T-cell (primary cell): Measurements from ENCODE around the gene EPB41L2. TPM values are rescaled to one million over a fixed set of nuclear protein-coding genes. Genes with fewer than 3 reads are reported as not detected.

Experiments used
- ATAC-seq, 4 experiments: fragments of 200-7000 bp in 3 of 4; fragments of 150-1000 bp in 1 of 4; cut with Tn5 transposase; replicated peaks in 1 of 4; 1 replicate in 3 of 4; 2 replicates in 1 of 4; pipeline ENCODE4 v1.10.0; 2021; ENCODE audit warnings: moderate library complexity in 3 of 4, mild to moderate bottlenecking in 2 of 4, moderate number of reproducible peaks in 1 of 4
- CTCF ChIA-PET, 2 donors: fragments of 300-600 bp; sonication (Branson Sonifier 250); formaldehyde crosslinking; loops; one replicate each; lab custom pipeline; 2022; ENCODE audit warnings: antibody characterized with exemption in 2 of 2; lab: Charles Lee
- POLR2A ChIA-PET, 2 donors: fragments of 300-600 bp; sonication (Branson Sonifier 250); formaldehyde crosslinking; loops; one replicate each; lab custom pipeline; 2022; ENCODE audit warnings: antibody characterized with exemption in 2 of 2; lab: Charles Lee
- DNase-seq, 35 experiments: peaks; one replicate each; pipeline versions ENCODE4 v3.0.0 to v3.0.0-alpha.2; 2013 to 2023
- H3K27ac ChIP-seq: one replicate; pipeline ENCODE4 v1.5.1; 2013; ENCODE audit warnings: low read length
- H3K27me3 ChIP-seq, 2 experiments: replicated peaks in 1 of 2; 1 replicate in 1 of 2; 2 replicates in 1 of 2; pipeline versions ENCODE4 v1.6.1 to v1.7.0; 2013; ENCODE audit warnings: low read length in 1 of 2, mixed read lengths in 1 of 2; ENCODE audit not compliant: control insufficient read depth in 2 of 2, insufficient read depth in 2 of 2; ENCODE audit errors: extremely low read depth in 1 of 2
- H3K36me3 ChIP-seq, 2 donors: 1 replicate in 1 of 2; 2 replicates in 1 of 2; pipeline versions ENCODE4 v1.6.1 to v1.7.0; 2013; ENCODE audit warnings: low read length in 1 of 2; ENCODE audit not compliant: control insufficient read depth in 2 of 2, insufficient read depth in 1 of 2; ENCODE audit errors: extremely low read depth in 1 of 2
- H3K4me1 ChIP-seq, 2 experiments: 1 replicate in 1 of 2; 2 replicates in 1 of 2; pipeline versions ENCODE4 v1.6.1 to v1.7.0; 2013; ENCODE audit warnings: low read length in 2 of 2, mixed read lengths in 1 of 2; ENCODE audit not compliant: insufficient read depth in 2 of 2, control insufficient read depth in 1 of 2; ENCODE audit errors: extremely low read depth in 1 of 2
- H3K4me3 ChIP-seq, 2 donors: 1 replicate in 1 of 2; 2 replicates in 1 of 2; pipeline versions ENCODE4 v1.5.1 to v1.7.0; 2013; ENCODE audit warnings: mild to moderate bottlenecking in 2 of 2, low read length in 1 of 2, moderate library complexity in 1 of 2; ENCODE audit not compliant: control insufficient read depth in 1 of 2; ENCODE audit errors: extremely low read depth in 1 of 2
- H3K9me3 ChIP-seq: 2 replicates; pipeline ENCODE4 v1.7.0; 2013
- H3K27ac Mint-ChIP-seq, 2 donors: one replicate each; pipeline ENCODE4 v1.8.0; 2020 to 2021; ENCODE audit warnings: mild to moderate bottlenecking in 2 of 2, mixed read lengths in 2 of 2
- H3K27me3 Mint-ChIP-seq, 2 donors: one replicate each; pipeline ENCODE4 v1.8.0; 2021 to 2022; ENCODE audit warnings: mixed read lengths in 2 of 2
- H3K36me3 Mint-ChIP-seq: one replicate; pipeline ENCODE4 v1.8.0; 2021; ENCODE audit warnings: mixed read lengths
- H3K4me1 Mint-ChIP-seq, 3 donors: one replicate each; pipeline ENCODE4 v1.8.0; 2020 to 2022; ENCODE audit warnings: mixed read lengths in 3 of 3, mild to moderate bottlenecking in 1 of 3
- H3K4me3 Mint-ChIP-seq, 3 donors: one replicate each; pipeline ENCODE4 v1.8.0; 2020 to 2022; ENCODE audit warnings: mild to moderate bottlenecking in 3 of 3, mixed read lengths in 3 of 3, moderate library complexity in 3 of 3
- H3K9me3 Mint-ChIP-seq, 3 donors: one replicate each; pipeline ENCODE4 v1.8.0; 2020 to 2022; ENCODE audit warnings: mixed read lengths in 3 of 3
- WGBS: methylation state at CpG from one replicate; pipeline ENCODE4 v1.1.5; 2013; ENCODE audit warnings: missing lambda C conversion rate; ENCODE audit not compliant: insufficient coverage; 5-methylcytosine and 5-hydroxymethylcytosine counted together
- total RNA-seq, 35 experiments: library from RNA in 6 of 35; stranded (reverse) in 6 of 35; fragments of 120-200 nt in 1 of 35; gene quantifications; one replicate each; pipeline versions ENCODE4 v1.2.1 to v1.2.4 and lab custom pipeline; 2013 to 2026

Gene EPB41L2
- total RNA-seq, 5 donors from 2014 or later (not counting 1 experiment from before 2014, with no cell fraction given) = 11.1 to 15.0 (median 13.6) TPM

DNA sequence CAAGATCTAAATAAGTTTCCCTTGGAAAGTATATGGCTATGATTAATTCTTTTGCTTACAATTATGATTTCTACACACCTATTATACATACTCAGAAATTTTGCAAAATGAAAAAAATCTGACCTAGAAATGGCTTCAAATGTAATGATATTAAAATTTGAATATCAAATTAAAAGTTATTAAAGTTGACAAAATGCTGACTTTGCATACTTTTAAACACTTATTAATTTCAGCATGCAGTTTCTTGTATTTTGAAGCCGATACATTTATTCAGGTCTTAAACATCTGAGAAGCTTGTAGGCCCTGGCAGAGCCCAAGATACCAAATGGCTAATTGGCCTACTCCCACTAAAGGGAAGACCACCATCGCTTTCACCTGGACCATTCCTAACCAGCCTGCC lies 176.1 kb downstream of the EPB41L2 start:
- H3K27me3 Mint-ChIP-seq = no peaks in the 10 kb centered on the region
- H3K4me3 Mint-ChIP-seq = no peak overlapping the region
- DNase-seq (no peak), ATAC-seq (no peak)
- ChIA-PET CTCF (interaction anchor here in 1 of 2 donors (0.5 to 4.1 kb wide), 4 partner anchors 16 to 714 kb away, joined by 4 to 65 read pairs (median 32); no protein-coding TSS in a partner anchor), POLR2A (interaction anchor here in 1 of 2 donors (0.5 kb wide), 1 partner anchor 695 kb away, joined by 3 read pairs; no protein-coding TSS in a partner anchor)
- no peak overlapping the region for H3K27ac Mint-ChIP-seq
- 100% methylated on average over 2 of the region's 2 CpGs for WGBS
- Histone ChIP-seq H3K4me3 (no peak overlapping the region), H3K27me3 (no peaks in the 10 kb centered on the region), H3K27ac (no peak overlapping the region), H3K4me1 (no peaks in the 10 kb centered on the region), H3K9me3 (no peaks in the 10 kb centered on the region), H3K36me3 (no peaks in the 10 kb centered on the region)
- no peaks in the 10 kb centered on the region for H3K4me1 Mint-ChIP-seq
- no peaks in the 10 kb centered on the region for H3K9me3 Mint-ChIP-seq
- peaks cover 3% of the 10 kb centered on the region for H3K36me3 Mint-ChIP-seq

DNA sequence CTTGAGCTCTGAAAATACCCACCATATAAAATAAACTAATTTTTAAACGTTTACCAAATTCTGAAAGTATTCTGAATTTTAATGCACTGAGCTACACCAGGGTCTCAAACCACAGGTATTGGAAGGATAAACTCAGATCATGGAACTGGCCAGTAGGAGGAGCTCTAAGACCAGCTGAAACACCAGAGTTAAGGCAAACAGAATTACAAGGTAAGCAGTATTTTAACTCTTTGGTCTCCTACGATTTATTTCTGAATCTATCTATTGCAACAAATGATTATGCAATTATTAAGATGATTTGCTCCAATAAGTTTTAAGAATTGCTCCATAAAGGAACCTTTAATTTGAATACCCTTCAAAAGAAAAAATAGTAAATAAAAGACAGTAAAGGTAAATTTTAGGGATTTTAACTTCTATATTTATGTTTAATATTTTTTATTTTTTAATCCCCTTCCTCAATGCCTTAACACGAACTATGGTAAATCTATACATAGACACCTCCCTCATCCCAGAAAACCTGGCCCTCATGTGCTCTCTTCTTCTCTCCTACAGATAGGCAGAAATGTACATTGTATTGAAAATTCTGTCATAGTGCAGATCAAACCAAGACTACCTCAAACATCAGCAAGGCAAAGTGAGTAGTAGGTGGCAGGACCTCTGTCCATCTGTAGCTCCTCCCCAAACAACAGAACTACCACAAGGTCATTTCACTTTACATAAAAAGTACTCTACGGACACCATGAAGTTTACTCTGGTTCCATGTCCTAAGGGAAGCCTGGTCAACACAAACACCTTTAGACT lies 177.5 kb downstream of the EPB41L2 start:
- Histone ChIP-seq H3K36me3 (no peaks in the 10 kb centered on the region), H3K4me1 (no peaks in the 10 kb centered on the region), H3K27me3 (no peaks in the 10 kb centered on the region), H3K4me3 (no peak overlapping the region), H3K27ac (no peak overlapping the region), H3K9me3 (no peaks in the 10 kb centered on the region)
- WGBS = no CpG with 5 or more reads among the region's 4 CpGs
- peaks cover 3% of the 10 kb centered on the region for H3K36me3 Mint-ChIP-seq
- DNase-seq (peak; percentile 25 to 89 (median 66)), ATAC-seq (peak; percentile 75 to 93 (median 84))
- no peaks in the 10 kb centered on the region for H3K4me1 Mint-ChIP-seq
- H3K9me3 Mint-ChIP-seq = no peaks in the 10 kb centered on the region
- no peaks in the 10 kb centered on the region for H3K27me3 Mint-ChIP-seq
- H3K4me3 Mint-ChIP-seq = no peak overlapping the region
- ChIA-PET CTCF (interaction anchor here (0.5 to 4.1 kb wide), 47 partner anchors 8 to 1413 kb away, joined by 3 to 65 read pairs (median 4); partner anchors contain the start of gene MED23 (in 2 of the 2)), POLR2A (interaction anchor here in 1 of 2 donors (0.5 to 1.0 kb wide), 3 partner anchors 231 to 1224 kb away, joined by 3 to 4 read pairs (median 3); no protein-coding TSS in a partner anchor)
- no peak overlapping the region for H3K27ac Mint-ChIP-seq

DNA sequence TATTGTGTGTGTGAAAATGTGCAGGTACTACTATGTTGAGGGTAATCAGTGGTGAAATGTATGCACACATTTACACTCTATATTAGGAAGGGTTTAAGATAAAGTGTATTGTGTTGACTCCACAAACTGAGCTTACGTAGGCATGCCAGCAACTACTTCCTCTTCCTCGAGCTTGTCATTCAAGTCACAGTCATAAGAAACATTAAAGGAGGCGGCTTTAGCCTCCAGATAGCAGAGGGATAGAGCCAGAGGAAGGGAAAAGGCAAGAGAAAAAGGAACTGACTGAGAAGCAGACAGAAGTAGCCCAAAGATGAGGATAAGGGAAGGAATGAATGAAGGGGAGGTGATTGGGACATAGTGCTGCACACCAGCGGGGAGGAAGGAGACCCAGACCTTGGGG lies 180.7 kb downstream of the EPB41L2 start:
- CTCF ChIA-PET = interaction anchor here in 1 of 2 donors (0.6 to 1.2 kb wide), 2 partner anchors 233 to 651 kb away, joined by 3 to 4 read pairs; no protein-coding TSS in a partner anchor
- H3K36me3 ChIP-seq = no peaks in the 10 kb centered on the region
- no peak overlapping the region for H3K4me3 ChIP-seq
- POLR2A ChIA-PET = interaction anchor here in 1 of 2 donors (0.6 kb wide), 1 partner anchor 743 kb away, joined by 5 read pairs; no protein-coding TSS in a partner anchor
- Mint-ChIP-seq H3K36me3 (peaks cover 4% of the 10 kb centered on the region), H3K4me3 (no peak overlapping the region), H3K9me3 (no peaks in the 10 kb centered on the region), H3K4me1 (no peaks in the 10 kb centered on the region), H3K27ac (no peak overlapping the region), H3K27me3 (no peaks in the 10 kb centered on the region)
- ATAC-seq (no peak), DNase-seq (no peak)
- no peaks in the 10 kb centered on the region for H3K4me1 ChIP-seq
- H3K9me3 ChIP-seq = no peaks in the 10 kb centered on the region
- H3K27me3 ChIP-seq = no peaks in the 10 kb centered on the region
- 82% methylated on average over 2 of the region's 4 CpGs for WGBS
- no peak overlapping the region for H3K27ac ChIP-seq

DNA sequence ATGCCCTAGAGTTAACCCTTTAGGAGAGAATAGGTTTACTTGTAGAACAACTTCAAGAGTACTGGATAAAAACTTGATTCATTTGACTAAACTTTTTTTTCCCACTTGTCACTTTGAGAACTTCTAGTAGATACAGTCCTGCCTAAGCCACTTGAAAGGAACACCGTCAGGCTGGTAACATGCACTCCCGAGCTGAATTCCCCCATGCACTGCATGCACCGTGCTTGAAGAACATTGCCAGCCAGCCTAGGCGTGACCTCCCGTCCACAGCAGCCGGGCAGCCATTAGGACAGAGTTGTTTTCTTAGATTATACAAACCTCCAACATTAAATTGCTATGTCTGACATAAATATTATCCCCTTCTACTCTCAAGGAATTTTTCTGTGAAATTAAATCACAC lies 183.2 kb downstream of the EPB41L2 start:
- H3K9me3 Mint-ChIP-seq = no peaks in the 10 kb centered on the region
- H3K4me3 ChIP-seq = no peak overlapping the region
- H3K36me3 ChIP-seq = no peaks in the 10 kb centered on the region
- H3K4me1 Mint-ChIP-seq = no peaks in the 10 kb centered on the region
- no peak overlapping the region for H3K27ac ChIP-seq
- no peaks in the 10 kb centered on the region for H3K4me1 ChIP-seq
- H3K27me3 ChIP-seq = no peaks in the 10 kb centered on the region
- peaks cover 4% of the 10 kb centered on the region for H3K36me3 Mint-ChIP-seq
- no peak overlapping the region for H3K27ac Mint-ChIP-seq
- no peak overlapping the region for H3K4me3 Mint-ChIP-seq
- H3K27me3 Mint-ChIP-seq = no peaks in the 10 kb centered on the region
- no peaks in the 10 kb centered on the region for H3K9me3 ChIP-seq
- CTCF ChIA-PET = interaction anchor here in 1 of 2 donors (0.5 kb wide), 1 partner anchor 11 kb away, joined by 3 read pairs; no protein-coding TSS in a partner anchor
- POLR2A ChIA-PET = no interaction called here
- no peak for ATAC-seq
- 38% methylated on average over 2 of the region's 6 CpGs for WGBS
- no peak for DNase-seq

DNA sequence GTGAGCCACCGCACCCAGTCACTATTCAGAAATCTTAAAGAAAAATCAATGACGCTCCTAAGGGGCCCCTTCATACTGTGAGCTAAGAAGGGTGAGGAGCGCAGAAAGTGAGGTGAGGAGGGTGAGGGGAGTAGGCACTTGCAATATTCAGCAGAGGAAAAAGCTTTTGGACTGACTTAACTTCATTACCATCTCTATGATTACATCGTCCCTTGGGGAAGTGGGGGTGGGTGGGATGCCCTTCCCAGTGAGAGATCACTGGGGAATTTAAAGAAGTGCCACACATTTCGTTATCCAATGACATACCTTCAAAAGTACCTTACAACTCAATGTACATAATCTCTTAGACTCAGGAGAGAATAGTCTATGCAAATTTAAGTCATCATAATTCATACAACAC lies 189.3 kb downstream of the EPB41L2 start:
- ChIA-PET POLR2A (no interaction called here), CTCF (interaction anchor here (0.7 to 1.3 kb wide), 4 partner anchors 9 to 718 kb away, joined by 3 to 5 read pairs (median 4); no protein-coding TSS in a partner anchor)
- Histone ChIP-seq H3K27ac (no peak overlapping the region), H3K27me3 (no peaks in the 10 kb centered on the region), H3K4me1 (no peaks in the 10 kb centered on the region), H3K36me3 (no peaks in the 10 kb centered on the region), H3K4me3 (no peak overlapping the region), H3K9me3 (no peaks in the 10 kb centered on the region)
- Mint-ChIP-seq H3K36me3 (peaks cover 10% of the 10 kb centered on the region), H3K27me3 (no peaks in the 10 kb centered on the region), H3K27ac (no peak overlapping the region), H3K4me1 (peaks cover 3 to 6% (median 4%) of the 10 kb centered on the region in 3 donors), H3K9me3 (no peaks in the 10 kb centered on the region), H3K4me3 (no peak overlapping the region)
- no peak for DNase-seq
- no CpG with 5 or more reads among the region's 5 CpGs for WGBS
- ATAC-seq = no peak

DNA sequence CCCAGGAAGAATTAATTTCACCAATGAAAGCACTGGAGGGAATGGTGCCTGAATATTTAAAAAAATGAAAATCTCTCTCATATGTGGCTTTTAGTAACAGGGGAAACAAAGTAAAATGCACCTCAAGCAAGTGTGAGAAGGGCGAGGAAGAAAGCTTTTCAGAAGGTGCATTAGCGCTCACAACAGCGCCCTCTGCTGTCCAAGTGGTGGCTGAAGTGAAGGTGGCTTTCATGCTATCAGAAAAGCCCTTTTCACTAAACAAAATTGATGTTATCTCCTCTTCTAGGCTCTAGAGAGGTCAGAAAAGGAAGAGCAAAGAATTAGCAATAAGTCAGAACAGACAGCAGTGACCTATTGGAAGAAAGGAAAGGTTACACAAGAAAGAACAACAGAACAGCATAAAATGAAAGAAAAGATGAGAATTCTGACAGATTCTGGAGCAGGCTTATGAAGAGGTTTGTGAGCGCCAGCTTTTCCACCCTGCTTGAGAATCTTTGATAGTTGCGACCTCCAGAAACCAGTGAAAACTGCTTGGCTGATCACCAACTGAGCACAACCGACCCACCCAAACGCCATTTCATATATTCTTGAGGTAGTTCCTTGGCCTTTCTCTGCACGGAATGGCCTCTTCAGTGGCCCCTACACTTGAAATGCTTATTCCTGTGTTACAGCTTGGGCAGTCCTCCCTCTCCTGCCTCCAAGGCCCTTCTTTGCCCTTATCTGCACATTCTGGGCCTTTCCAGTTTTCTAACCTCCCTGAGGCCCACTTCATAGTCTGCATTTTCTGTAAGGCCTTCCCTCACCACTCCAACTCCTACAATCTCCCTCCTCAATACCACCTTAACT lies 190.6 kb downstream of the EPB41L2 start:
- ATAC-seq = peak; percentile 35 to 58 (median 45)
- CTCF ChIA-PET = interaction anchor here (0.7 to 2.2 kb wide), 8 partner anchors 8 to 823 kb away, joined by 3 to 8 read pairs (median 3); no protein-coding TSS in a partner anchor

More for the DNA sequence above, 190.6 kb downstream of the EPB41L2 start:
- no peaks in the 10 kb centered on the region for H3K27me3 Mint-ChIP-seq
- no peak overlapping the region for H3K4me3 ChIP-seq
- no peaks in the 10 kb centered on the region for H3K4me1 ChIP-seq
- H3K9me3 ChIP-seq = no peaks in the 10 kb centered on the region
- peak; percentile 19 to 82 (median 62) for DNase-seq
- no peak overlapping the region for H3K27ac ChIP-seq
- H3K27me3 ChIP-seq = no peaks in the 10 kb centered on the region
- no peaks in the 10 kb centered on the region for H3K9me3 Mint-ChIP-seq
- no peak overlapping the region for H3K4me3 Mint-ChIP-seq
- H3K36me3 ChIP-seq = no peaks in the 10 kb centered on the region
- POLR2A ChIA-PET = no interaction called here
- no peak overlapping the region for H3K27ac Mint-ChIP-seq
- H3K36me3 Mint-ChIP-seq = peaks cover 12% of the 10 kb centered on the region
- 100% methylated on average over 1 of the region's 8 CpGs for WGBS
- H3K4me1 Mint-ChIP-seq = peaks cover 3 to 6% (median 4%) of the 10 kb centered on the region in 3 donors
